Neural cell (in vitro differentiated cells): ENCODE data around the gene DNM3. TPM values are rescaled to one million over a fixed set of nuclear protein-coding genes. Genes with fewer than 3 reads are reported as not detected.

Experiments
- H2AFZ ChIP-seq: fragments of 200-600, 300-800 bp; sonication (generic), shearing (Covaris generic); 2 replicates; pipeline ENCODE4 v1.6.0; 2014; ENCODE audit warnings: low read depth, mild to moderate bottlenecking, antibody characterized with exemption, low read length, moderate library complexity
- H3F3A ChIP-seq: fragments of 200-600 bp; shearing (Covaris generic); 2 replicates; pipeline ENCODE4 v1.6.1; 2016; ENCODE audit warnings: mild to moderate bottlenecking, moderate library complexity, mixed read lengths, antibody characterized with exemption, low read length; ENCODE audit not compliant: insufficient read depth, poor library complexity, severe bottlenecking
- H3K27ac ChIP-seq: fragments of 200-600, 300-800 bp; sonication (generic), shearing (Covaris generic); 2 replicates; pipeline ENCODE4 v1.5.1; 2014; ENCODE audit warnings: mild to moderate bottlenecking, low read length, moderate library complexity
- H3K27me3 ChIP-seq: fragments of 300-800, 200-600 bp; sonication (generic), shearing (Covaris generic); 2 replicates; pipeline ENCODE4 v1.6.0; 2014; ENCODE audit warnings: mild to moderate bottlenecking, low read depth, low read length, moderate library complexity; ENCODE audit not compliant: insufficient read depth
- H3K36me3 ChIP-seq: fragments of 300-800, 200-600 bp; sonication (generic), shearing (Covaris generic); 2 replicates; pipeline ENCODE4 v1.5.1; 2014; ENCODE audit warnings: mild to moderate bottlenecking, antibody characterized with exemption, low read length, moderate library complexity; ENCODE audit not compliant: insufficient read depth
- H3K4me2 ChIP-seq: fragments of 300-800, 200-600 bp; sonication (generic), shearing (Covaris generic); 2 replicates; pipeline ENCODE4 v1.6.0; 2014; ENCODE audit warnings: mild to moderate bottlenecking, low read length
- H3K4me3 ChIP-seq: fragments of 300-800, 200-600 bp; sonication (generic), shearing (Covaris generic); 2 replicates; pipeline ENCODE4 v1.5.1; 2014; ENCODE audit warnings: mild to moderate bottlenecking, low read length, moderate library complexity
- H3K79me2 ChIP-seq: fragments of 200-600 bp; shearing (Covaris generic); replicated peaks from 2 replicates; pipeline ENCODE4 v1.6.0; 2014; ENCODE audit warnings: mild to moderate bottlenecking, low read length, moderate library complexity; ENCODE audit not compliant: insufficient read depth
- H3K9ac ChIP-seq: fragments of 300-800, 200-600 bp; sonication (generic), shearing (Covaris generic); 2 replicates; pipeline ENCODE4 v1.6.1; 2016; ENCODE audit warnings: mild to moderate bottlenecking, low read length, mixed read lengths
- H3K9me2 ChIP-seq: fragments of 200-600 bp; shearing (Covaris generic); 2 replicates; pipeline ENCODE4 v1.6.1; 2016; ENCODE audit warnings: mild to moderate bottlenecking, low read length, mixed read lengths; ENCODE audit not compliant: insufficient read depth
- H3K9me3 ChIP-seq: fragments of 200-600, 300-800 bp; sonication (generic), shearing (Covaris generic); 2 replicates; pipeline ENCODE4 v1.6.1; 2016; ENCODE audit warnings: mild to moderate bottlenecking, mixed run types, low read length, moderate library complexity, mixed read lengths
- H4K20me1 ChIP-seq: fragments of 200-600 bp; shearing (Covaris generic); 2 replicates; pipeline ENCODE4 v1.6.1; 2016; ENCODE audit warnings: mild to moderate bottlenecking, mixed run types; ENCODE audit not compliant: insufficient read depth
- EP300 ChIP-seq: fragments of 450-650 bp; conservative IDR thresholded peaks from 2 replicates; pipeline ENCODE4 v1.6.1; 2014; ENCODE audit warnings: antibody characterized with exemption, mild to moderate bottlenecking, moderate library complexity; ENCODE audit not compliant: poor library complexity, severe bottlenecking
- EZH2 ChIP-seq: fragments of 200-600, 300-800 bp; shearing (Covaris generic), sonication (generic); IDR thresholded peaks from 2 replicates; pipeline ENCODE4 v1.6.1; 2014; ENCODE audit warnings: antibody characterized with exemption, low read length, borderline replicate concordance, mild to moderate bottlenecking; ENCODE audit not compliant: insufficient read depth, poor library complexity, severe bottlenecking
- MXI1 ChIP-seq: fragments of 450-650 bp; conservative IDR thresholded peaks from 2 replicates; pipeline ENCODE4 v1.6.1; 2014; ENCODE audit warnings: antibody characterized with exemption, mild to moderate bottlenecking; ENCODE audit not compliant: poor library complexity, severe bottlenecking
- POLR2AphosphoS5 ChIP-seq: IDR thresholded peaks from 2 replicates; pipeline ENCODE4 v1.6.1; 2012
- RAD21 ChIP-seq: fragments of 450-650 bp; conservative IDR thresholded peaks from 2 replicates; pipeline ENCODE4 v1.6.1; 2014; ENCODE audit warnings: antibody characterized with exemption, mild to moderate bottlenecking, moderate library complexity
- SMC3 ChIP-seq: fragments of 450-650 bp; conservative IDR thresholded peaks from 2 replicates; pipeline ENCODE4 v1.6.1; 2014; ENCODE audit warnings: antibody characterized with exemption, mild to moderate bottlenecking, moderate library complexity; ENCODE audit not compliant: poor library complexity
- TAF1 ChIP-seq: IDR thresholded peaks from 2 replicates; pipeline ENCODE4 v1.6.1; 2012; ENCODE audit warnings: low read depth
- polyA plus RNA-seq: library from polyadenylated mRNA; depleted of rRNA; stranded (reverse); fragments of >200 nt; gene quantifications from 2 replicates; pipeline ENCODE4 v1.2.3, GENCODE V29; 2014
- TF ChIP-seq, protein P1 (sequence below): IDR thresholded peaks from 2 replicates; pipeline ENCODE4 v1.6.1; 2012; ENCODE audit warnings: borderline replicate concordance
- TF ChIP-seq, protein P2 (sequence below): fragments of 450-650 bp; IDR thresholded peaks from 2 replicates; pipeline ENCODE4 v1.5.1; 2014; ENCODE audit warnings: antibody characterized with exemption, mild to moderate bottlenecking, moderate library complexity; ENCODE audit not compliant: poor library complexity, severe bottlenecking

Gene DNM3
- polyA plus RNA-seq, 1 donor from 2014 or later, result 37.1 TPM

DNA sequence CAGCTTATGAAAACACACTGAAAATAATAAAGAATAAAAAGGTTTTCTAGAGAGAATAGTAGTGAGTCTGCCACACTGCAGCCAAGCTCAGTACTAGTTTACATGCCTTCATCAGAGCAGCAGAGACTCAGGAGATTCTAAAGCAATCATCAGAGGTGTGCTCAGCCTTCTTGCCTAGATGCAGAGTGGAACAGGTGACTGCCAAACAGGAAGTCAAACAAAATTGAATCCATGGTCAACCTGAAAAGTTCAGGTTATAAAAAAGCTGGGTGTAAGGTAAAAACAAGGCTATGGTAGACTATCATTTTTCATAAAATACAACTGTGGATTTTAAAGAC is 413.9 kb downstream of the DNM3 start:
- H3K9me3 ChIP-seq, result no peaks in the 10 kb centered on the region
- no peak overlapping the region for H3K4me3 ChIP-seq
- TF ChIP-seq SMC3, result no peak
- TF ChIP-seq, protein P1, sequence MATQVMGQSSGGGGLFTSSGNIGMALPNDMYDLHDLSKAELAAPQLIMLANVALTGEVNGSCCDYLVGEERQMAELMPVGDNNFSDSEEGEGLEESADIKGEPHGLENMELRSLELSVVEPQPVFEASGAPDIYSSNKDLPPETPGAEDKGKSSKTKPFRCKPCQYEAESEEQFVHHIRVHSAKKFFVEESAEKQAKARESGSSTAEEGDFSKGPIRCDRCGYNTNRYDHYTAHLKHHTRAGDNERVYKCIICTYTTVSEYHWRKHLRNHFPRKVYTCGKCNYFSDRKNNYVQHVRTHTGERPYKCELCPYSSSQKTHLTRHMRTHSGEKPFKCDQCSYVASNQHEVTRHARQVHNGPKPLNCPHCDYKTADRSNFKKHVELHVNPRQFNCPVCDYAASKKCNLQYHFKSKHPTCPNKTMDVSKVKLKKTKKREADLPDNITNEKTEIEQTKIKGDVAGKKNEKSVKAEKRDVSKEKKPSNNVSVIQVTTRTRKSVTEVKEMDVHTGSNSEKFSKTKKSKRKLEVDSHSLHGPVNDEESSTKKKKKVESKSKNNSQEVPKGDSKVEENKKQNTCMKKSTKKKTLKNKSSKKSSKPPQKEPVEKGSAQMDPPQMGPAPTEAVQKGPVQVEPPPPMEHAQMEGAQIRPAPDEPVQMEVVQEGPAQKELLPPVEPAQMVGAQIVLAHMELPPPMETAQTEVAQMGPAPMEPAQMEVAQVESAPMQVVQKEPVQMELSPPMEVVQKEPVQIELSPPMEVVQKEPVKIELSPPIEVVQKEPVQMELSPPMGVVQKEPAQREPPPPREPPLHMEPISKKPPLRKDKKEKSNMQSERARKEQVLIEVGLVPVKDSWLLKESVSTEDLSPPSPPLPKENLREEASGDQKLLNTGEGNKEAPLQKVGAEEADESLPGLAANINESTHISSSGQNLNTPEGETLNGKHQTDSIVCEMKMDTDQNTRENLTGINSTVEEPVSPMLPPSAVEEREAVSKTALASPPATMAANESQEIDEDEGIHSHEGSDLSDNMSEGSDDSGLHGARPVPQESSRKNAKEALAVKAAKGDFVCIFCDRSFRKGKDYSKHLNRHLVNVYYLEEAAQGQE, result no peak
- TF ChIP-seq EP300, result no peak
- TF ChIP-seq MXI1, result no peak
- TF ChIP-seq TAF1, result no peak
- TF ChIP-seq EZH2, result no peak
- no peak overlapping the region for H3K27ac ChIP-seq
- H3K36me3 ChIP-seq, result no peaks in the 10 kb centered on the region
- H3K4me2 ChIP-seq, result no peak overlapping the region
- no peaks in the 10 kb centered on the region for H3K79me2 ChIP-seq
- H3K27me3 ChIP-seq, result no peaks in the 10 kb centered on the region
- H2AFZ ChIP-seq, result no peak overlapping the region
- H3K9me2 ChIP-seq, result no peaks in the 10 kb centered on the region
- no peaks in the 10 kb centered on the region for H4K20me1 ChIP-seq
- H3F3A ChIP-seq, result no peaks in the 10 kb centered on the region
- H3K9ac ChIP-seq, result no peak overlapping the region

DNA sequence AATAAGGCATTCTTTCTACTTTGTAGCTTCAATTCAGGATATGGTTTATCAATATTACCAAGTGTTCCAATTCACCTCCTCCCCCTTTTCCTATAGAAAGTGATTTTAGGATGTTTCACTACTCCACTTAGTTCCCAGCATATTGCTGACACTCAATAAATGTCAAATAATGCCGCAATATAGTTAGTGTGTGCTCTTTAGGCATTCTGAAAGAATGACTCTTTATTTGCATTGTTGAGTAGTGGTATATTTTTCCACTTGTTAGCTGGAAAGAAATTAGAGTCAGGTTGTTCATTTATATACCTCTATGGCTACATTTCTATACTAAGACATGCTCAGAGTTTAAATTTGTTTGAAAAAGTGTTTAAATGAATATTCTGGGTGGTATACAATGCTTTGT is 424.6 kb downstream of the DNM3 start:
- no peaks in the 10 kb centered on the region for H3F3A ChIP-seq
- H3K27ac ChIP-seq, result no peak overlapping the region
- H3K4me2 ChIP-seq, result no peak overlapping the region
- no peaks in the 10 kb centered on the region for H3K36me3 ChIP-seq
- TF ChIP-seq, protein P1, result no peak
- no peak for TF ChIP-seq SMC3
- TF ChIP-seq RAD21, result no peak
- TF ChIP-seq EZH2, result no peak
- TF ChIP-seq, protein P2, sequence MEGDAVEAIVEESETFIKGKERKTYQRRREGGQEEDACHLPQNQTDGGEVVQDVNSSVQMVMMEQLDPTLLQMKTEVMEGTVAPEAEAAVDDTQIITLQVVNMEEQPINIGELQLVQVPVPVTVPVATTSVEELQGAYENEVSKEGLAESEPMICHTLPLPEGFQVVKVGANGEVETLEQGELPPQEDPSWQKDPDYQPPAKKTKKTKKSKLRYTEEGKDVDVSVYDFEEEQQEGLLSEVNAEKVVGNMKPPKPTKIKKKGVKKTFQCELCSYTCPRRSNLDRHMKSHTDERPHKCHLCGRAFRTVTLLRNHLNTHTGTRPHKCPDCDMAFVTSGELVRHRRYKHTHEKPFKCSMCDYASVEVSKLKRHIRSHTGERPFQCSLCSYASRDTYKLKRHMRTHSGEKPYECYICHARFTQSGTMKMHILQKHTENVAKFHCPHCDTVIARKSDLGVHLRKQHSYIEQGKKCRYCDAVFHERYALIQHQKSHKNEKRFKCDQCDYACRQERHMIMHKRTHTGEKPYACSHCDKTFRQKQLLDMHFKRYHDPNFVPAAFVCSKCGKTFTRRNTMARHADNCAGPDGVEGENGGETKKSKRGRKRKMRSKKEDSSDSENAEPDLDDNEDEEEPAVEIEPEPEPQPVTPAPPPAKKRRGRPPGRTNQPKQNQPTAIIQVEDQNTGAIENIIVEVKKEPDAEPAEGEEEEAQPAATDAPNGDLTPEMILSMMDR, result no peak
- no peak for TF ChIP-seq TAF1
- no peak for TF ChIP-seq POLR2AphosphoS5
- no peak for TF ChIP-seq EP300
- TF ChIP-seq MXI1, result no peak
- H3K9me3 ChIP-seq, result no peaks in the 10 kb centered on the region
- no peaks in the 10 kb centered on the region for H3K27me3 ChIP-seq
- no peak overlapping the region for H2AFZ ChIP-seq
- H3K4me3 ChIP-seq, result no peak overlapping the region
- no peaks in the 10 kb centered on the region for H3K9me2 ChIP-seq
- H3K79me2 ChIP-seq, result no peaks in the 10 kb centered on the region
- no peaks in the 10 kb centered on the region for H4K20me1 ChIP-seq
- no peak overlapping the region for H3K9ac ChIP-seq
